Mucosa of rectum (tissue), 2 donors: ENCODE data around the gene ICOSLG.
"Not testable (repeated sequence)": the region's sequence is repeated elsewhere in the genome, so short reads cannot be mapped to it uniquely, and the experiment has no call there.

Experiments used
- H3K27ac ChIP-seq, 2 donors: one replicate each; pipeline ENCODE4 v1.7.0; 2013; ENCODE audit warnings: inconsistent platforms in 2 of 2, low read depth in 2 of 2, low read length in 2 of 2
- H3K27me3 ChIP-seq, 2 donors: one replicate each; pipeline ENCODE4 v1.7.0; 2013; ENCODE audit warnings: low read length in 2 of 2; ENCODE audit not compliant: control insufficient read depth in 2 of 2, insufficient read depth in 2 of 2
- H3K36me3 ChIP-seq, 2 donors: one replicate each; pipeline ENCODE4 v1.7.0; 2013; ENCODE audit warnings: low read length in 2 of 2; ENCODE audit not compliant: control insufficient read depth in 2 of 2, insufficient read depth in 2 of 2
- H3K4me1 ChIP-seq, 2 donors: one replicate each; pipeline ENCODE4 v1.7.0; 2013; ENCODE audit warnings: low read length in 2 of 2, mild to moderate bottlenecking in 1 of 2; ENCODE audit not compliant: control insufficient read depth in 2 of 2, insufficient read depth in 2 of 2
- H3K4me3 ChIP-seq, 2 donors: one replicate each; pipeline ENCODE4 v1.7.0; 2013; ENCODE audit warnings: low read length in 2 of 2
- H3K9ac ChIP-seq, 2 donors: one replicate each; pipeline ENCODE4 v1.7.0; 2013; ENCODE audit warnings: low read length in 2 of 2, low read depth in 1 of 2, mild to moderate bottlenecking in 1 of 2
- H3K9me3 ChIP-seq, 2 donors: one replicate each; pipeline ENCODE4 v1.7.0; 2013; ENCODE audit warnings: low read length in 2 of 2; ENCODE audit not compliant: control insufficient read depth in 2 of 2
- donor health status: healthy.
- donor health status: Normal muscosa, but diverticular disease.

The ICOSLG gene

GRCh38 chr21:44253832-44254710 lies 13.3 kb upstream of the ICOSLG start:
- no peak overlapping the region for H3K9ac ChIP-seq
- no peak overlapping the region for H3K27ac ChIP-seq
- H3K36me3 ChIP-seq: no peaks in the 10 kb centered on the region
- H3K4me1 ChIP-seq: no peaks in the 10 kb centered on the region
- H3K9me3 ChIP-seq: no peaks in the 10 kb centered on the region
- peaks cover 0 to 5% of the 10 kb centered on the region in 2 donors for H3K27me3 ChIP-seq
- no peak overlapping the region for H3K4me3 ChIP-seq

- H3K27ac ChIP-seq, H3K27me3 ChIP-seq, H3K36me3 ChIP-seq, H3K9ac ChIP-seq, H3K9me3 ChIP-seq, H3K4me1 ChIP-seq, H3K4me3 ChIP-seq: not testable (repeated sequence)
Observed at GRCh38 chr21:44249204-44250037, 8.7 kb upstream of the ICOSLG start.

GRCh38 chr21:44247904-44248303 lies 7.2 kb upstream of the ICOSLG start:
- not testable (repeated sequence) for H3K27ac ChIP-seq, H3K9ac ChIP-seq, H3K9me3 ChIP-seq, H3K27me3 ChIP-seq, H3K36me3 ChIP-seq, H3K4me3 ChIP-seq, H3K4me1 ChIP-seq

- H3K9ac ChIP-seq, H3K27ac ChIP-seq, H3K27me3 ChIP-seq, H3K9me3 ChIP-seq, H3K36me3 ChIP-seq, H3K4me3 ChIP-seq, H3K4me1 ChIP-seq: not testable (repeated sequence)
Observed at GRCh38 chr21:44243980-44244379, 3.2 kb upstream of the ICOSLG start.

- not testable (repeated sequence) for H3K4me3 ChIP-seq, H3K9ac ChIP-seq
Observed at GRCh38 chr21:44241281-44241680, 538 bp upstream of the ICOSLG start.

GRCh38 chr21:44240353-44240752 lies 390 bp downstream of the ICOSLG start:
- not testable (repeated sequence) for H3K36me3 ChIP-seq, H3K4me1 ChIP-seq, H3K9me3 ChIP-seq, H3K4me3 ChIP-seq, H3K9ac ChIP-seq, H3K27me3 ChIP-seq, H3K27ac ChIP-seq

More at GRCh38 chr21:44241281-44241680, 538 bp upstream of the ICOSLG start:
- H3K36me3 ChIP-seq, H3K27ac ChIP-seq, H3K9me3 ChIP-seq, H3K27me3 ChIP-seq, H3K4me1 ChIP-seq: not testable (repeated sequence)

GRCh38 chr21:44229561-44229960 lies 11.2 kb downstream of the ICOSLG start:
- not testable (repeated sequence) for H3K27me3 ChIP-seq

GRCh38 chr21:44228109-44228508 lies 12.6 kb downstream of the ICOSLG start:
- H3K9ac ChIP-seq, H3K9me3 ChIP-seq, H3K36me3 ChIP-seq, H3K4me1 ChIP-seq, H3K4me3 ChIP-seq, H3K27ac ChIP-seq, H3K27me3 ChIP-seq: not testable (repeated sequence)

More at GRCh38 chr21:44229561-44229960, 11.2 kb downstream of the ICOSLG start:
- H3K4me3 ChIP-seq, H3K4me1 ChIP-seq, H3K36me3 ChIP-seq, H3K27ac ChIP-seq, H3K9me3 ChIP-seq, H3K9ac ChIP-seq: not testable (repeated sequence)

- not testable (repeated sequence) for H3K4me1 ChIP-seq, H3K9me3 ChIP-seq, H3K9ac ChIP-seq
Observed at GRCh38 chr21:44227614-44228013, 13.1 kb downstream of the ICOSLG start.

GRCh38 chr21:44225605-44226004 lies 15.1 kb downstream of the ICOSLG start:
- not testable (repeated sequence) for H3K27ac ChIP-seq, H3K27me3 ChIP-seq, H3K36me3 ChIP-seq, H3K9ac ChIP-seq, H3K9me3 ChIP-seq, H3K4me3 ChIP-seq, H3K4me1 ChIP-seq

More at GRCh38 chr21:44227614-44228013, 13.1 kb downstream of the ICOSLG start:
- H3K27me3 ChIP-seq, H3K27ac ChIP-seq, H3K4me3 ChIP-seq, H3K36me3 ChIP-seq: not testable (repeated sequence)
